H1 (cell line): ENCODE measurements around the gene ADD3. TPM values are rescaled to one million over a fixed set of nuclear protein-coding genes. Genes with fewer than 3 reads are reported as not detected.

ENCODE experiments used
- CBX8 ChIP-seq: fragments of 300-800, 300-1000 bp; sonication (generic); IDR thresholded peaks from 2 replicates; pipeline ENCODE4 v1.7.1; 2016; ENCODE audit warnings: low read depth, low read length, borderline replicate concordance
- HDAC6 ChIP-seq: IDR thresholded peaks from one replicate; pipeline ENCODE4 v1.7.1; 2012; ENCODE audit warnings: low read depth, mild to moderate bottlenecking, inconsistent platforms, low read length, moderate library complexity
- KDM5A ChIP-seq: fragments of 200-600 bp; IDR thresholded peaks from 2 replicates; pipeline ENCODE4 v1.7.1; 2012; ENCODE audit warnings: mild to moderate bottlenecking, low read length, inconsistent platforms, mixed read lengths
- SIN3A ChIP-seq, 2 experiments: IDR thresholded peaks in 1 of 2; conservative IDR thresholded peaks in 1 of 2; 2 replicates each; pipeline ENCODE4 v1.6.1; 2011 to 2012; ENCODE audit warnings: low read length in 2 of 2, improper control_type of control experiment in 1 of 2, low read depth in 1 of 2, mild to moderate bottlenecking in 1 of 2
- TAF7 ChIP-seq: optimal IDR thresholded peaks from 2 replicates; pipeline ENCODE3; 2011; ENCODE audit warnings: low read depth, mild to moderate bottlenecking, inconsistent platforms, low read length, moderate library complexity, borderline replicate concordance
- polyA plus RNA-seq, 7 experiments: library from polyadenylated mRNA; depleted of rRNA in 3 of 7; stranded (reverse) in 5 of 7; unstranded in 2 of 7; fragments of >200 nt in 5 of 7; fragments of 200-250 nt in 2 of 7; gene quantifications; 1 replicate in 5 of 7; 2 replicates in 1 of 7; 4 replicates in 1 of 7; pipeline versions ENCODE4 v1.2.1 to v1.2.3, GENCODE V29; 2011 to 2013; ENCODE audit warnings: missing spikeins in 2 of 7, mixed read lengths in 2 of 7
- total RNA-seq: library from RNA; stranded (reverse); fragmentation: NEBNext Ultra II Directional; extraction: Animal tissue kit (Norgen Biotek cat#: 25700); gene quantifications from 2 replicates; pipeline ENCODE4 v1.2.1, GENCODE V29; 2021
- TF ChIP-seq, protein P1 (sequence below): IDR thresholded peaks from 2 replicates; pipeline ENCODE4 v1.6.1; 2011; ENCODE audit warnings: low read length, improper control_type of control experiment

Gene ADD3
- total and polyA plus RNA-seq, 2 of the 8 experiments (the other 6 are each of a cell fraction or from before 2014, with no cell fraction given): 44.7 to 85.6 TPM

GRCh38 chr10:109993551-109994330, 14.0 kb upstream of the ADD3 start (continued):
- TF ChIP-seq SIN3A (conservative IDR thresholded peaks at IDR 0.05 in 1 of 2, IDR thresholded peaks at IDR 0.05 in 1 of 2; ENCODE audit: low read depth in 1 of 2, low read length in 2 of 2) (no peak), KDM5A (no peak), TAF7 (no peak), HDAC6 (no peak), CBX8 (no peak)
- TF ChIP-seq, protein P1, sequence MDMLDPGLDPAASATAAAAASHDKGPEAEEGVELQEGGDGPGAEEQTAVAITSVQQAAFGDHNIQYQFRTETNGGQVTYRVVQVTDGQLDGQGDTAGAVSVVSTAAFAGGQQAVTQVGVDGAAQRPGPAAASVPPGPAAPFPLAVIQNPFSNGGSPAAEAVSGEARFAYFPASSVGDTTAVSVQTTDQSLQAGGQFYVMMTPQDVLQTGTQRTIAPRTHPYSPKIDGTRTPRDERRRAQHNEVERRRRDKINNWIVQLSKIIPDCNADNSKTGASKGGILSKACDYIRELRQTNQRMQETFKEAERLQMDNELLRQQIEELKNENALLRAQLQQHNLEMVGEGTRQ: no peak
